Globus pallidus (tissue), 1 donor: ENCODE measurements around the gene TGM4.

Source experiments
- DNase-seq: peaks from one replicate; pipeline ENCODE4 v3.0.0-alpha.2; 2015; ENCODE audit warnings: low spot score

The TGM4 gene

GRCh38 chr3:44880284-44880683 is 5.9 kb downstream of the TGM4 start:
- no peak for DNase-seq

DNA sequence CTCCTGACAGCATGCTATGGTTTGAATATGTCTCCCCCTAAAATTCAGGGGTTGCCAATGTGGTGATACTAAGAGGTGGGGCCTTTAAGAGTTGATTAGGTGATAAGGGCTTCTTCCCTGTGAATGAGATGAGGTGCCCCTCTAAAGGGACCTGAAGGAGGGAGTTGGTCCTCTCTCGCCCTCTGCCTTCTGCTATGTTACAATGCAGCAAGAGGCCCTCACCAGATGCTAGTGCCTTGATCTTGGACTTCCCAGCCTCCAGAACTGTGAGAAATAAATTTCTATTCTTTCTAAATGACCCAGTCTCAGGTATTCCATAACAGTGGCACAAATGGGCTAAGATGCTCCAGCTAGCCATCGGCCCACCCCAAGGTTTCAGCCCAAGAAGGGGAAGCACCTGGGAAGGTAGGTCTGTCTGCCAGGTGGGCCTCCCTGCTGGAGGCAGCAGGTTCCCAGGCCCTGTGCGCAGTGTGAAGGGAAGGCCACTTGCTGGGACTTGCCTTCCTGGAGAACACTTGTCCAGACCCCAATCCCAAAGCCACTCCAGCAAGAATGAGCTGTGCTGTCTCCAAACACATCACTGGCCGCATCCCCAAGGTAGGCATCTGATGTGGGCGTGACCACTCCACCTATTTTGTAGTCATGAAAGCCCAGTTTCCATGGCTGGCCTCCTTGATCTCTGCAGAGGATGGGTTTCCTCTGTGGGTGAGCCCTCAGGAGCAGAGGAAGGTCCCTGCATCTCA is 9.0 kb downstream of the TGM4 start:
- no peak for DNase-seq

- DNase-seq: no peak
Measured at GRCh38 chr3:44883999-44884431, 9.6 kb downstream of the TGM4 start.

- DNase-seq: no peak
Measured at GRCh38 chr3:44885618-44886017, 11.2 kb downstream of the TGM4 start.

- DNase-seq: no peak
Measured at GRCh38 chr3:44886561-44886960, 12.2 kb downstream of the TGM4 start.

GRCh38 chr3:44887101-44887500 is 12.7 kb downstream of the TGM4 start:
- DNase-seq: no peak

GRCh38 chr3:44890258-44890657 is 15.8 kb downstream of the TGM4 start:
- DNase-seq: no peak

DNA sequence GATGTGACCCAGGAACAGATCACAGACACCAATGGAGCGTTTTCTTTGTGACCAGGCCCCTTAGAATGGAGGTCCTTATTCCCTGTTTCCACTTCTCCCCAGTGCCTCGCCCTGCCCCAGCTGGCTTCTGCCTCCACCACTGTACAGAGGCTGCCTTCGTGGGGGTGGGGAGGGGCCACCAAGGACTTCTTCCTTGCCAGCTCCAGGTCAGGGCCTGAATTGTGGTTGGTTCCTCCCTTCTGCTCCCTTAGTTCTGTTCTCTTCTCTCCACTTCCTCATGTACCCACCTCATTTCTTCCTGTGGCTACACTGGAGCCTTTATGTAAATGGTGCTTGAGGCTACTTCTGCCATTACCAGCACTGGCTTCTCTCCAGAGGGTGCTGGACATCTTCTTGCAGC is 16.4 kb downstream of the TGM4 start:
- no peak for DNase-seq

DNA sequence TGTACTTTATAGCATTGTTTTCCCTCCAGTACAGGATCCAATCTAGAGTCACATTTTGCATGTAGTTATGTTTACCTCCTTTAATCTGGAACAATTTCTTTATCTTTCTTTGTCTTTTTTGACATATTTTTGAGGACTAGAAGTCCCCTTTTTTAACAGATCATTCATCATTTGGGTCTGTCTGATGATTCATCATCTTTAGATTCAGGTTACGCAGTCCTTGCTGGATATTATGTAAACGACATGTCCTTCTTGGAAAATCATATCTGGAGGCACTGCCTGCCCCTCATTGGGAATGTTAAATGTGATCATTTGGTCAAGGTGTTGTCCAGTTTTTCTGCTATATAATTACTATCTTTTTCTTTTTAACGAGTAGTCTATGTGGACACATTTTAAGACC is 18.3 kb downstream of the TGM4 start:
- no peak for DNase-seq

- DNase-seq: no peak
Measured at GRCh38 chr3:44893097-44893496, 18.7 kb downstream of the TGM4 start.

- no peak for DNase-seq
Measured at GRCh38 chr3:44894485-44894884, 20.1 kb downstream of the TGM4 start.

- DNase-seq: no peak
Measured at GRCh38 chr3:44896440-44896839, 22.0 kb downstream of the TGM4 start.

GRCh38 chr3:44899683-44900367 is 25.4 kb downstream of the TGM4 start:
- DNase-seq: no peak

DNA sequence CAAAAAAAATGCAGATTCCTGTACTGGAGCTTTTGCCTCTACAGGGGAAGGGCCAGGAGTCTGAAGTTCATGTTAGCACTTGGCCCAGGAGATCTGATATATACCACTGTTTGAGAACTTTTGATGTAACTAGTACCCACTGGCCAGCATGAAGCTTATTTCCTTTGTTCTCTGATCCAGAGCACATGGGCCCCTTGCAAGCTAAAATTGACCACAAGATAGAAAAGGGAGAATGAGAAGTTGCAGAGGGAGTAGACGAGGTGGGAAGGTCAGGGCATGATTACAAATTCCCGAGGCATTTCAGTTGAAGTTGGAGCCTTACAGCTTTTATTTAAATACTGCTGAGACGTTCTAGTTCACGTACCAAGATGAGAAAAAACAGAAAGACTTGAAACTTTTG is 28.2 kb downstream of the TGM4 start:
- DNase-seq: no peak

DNA sequence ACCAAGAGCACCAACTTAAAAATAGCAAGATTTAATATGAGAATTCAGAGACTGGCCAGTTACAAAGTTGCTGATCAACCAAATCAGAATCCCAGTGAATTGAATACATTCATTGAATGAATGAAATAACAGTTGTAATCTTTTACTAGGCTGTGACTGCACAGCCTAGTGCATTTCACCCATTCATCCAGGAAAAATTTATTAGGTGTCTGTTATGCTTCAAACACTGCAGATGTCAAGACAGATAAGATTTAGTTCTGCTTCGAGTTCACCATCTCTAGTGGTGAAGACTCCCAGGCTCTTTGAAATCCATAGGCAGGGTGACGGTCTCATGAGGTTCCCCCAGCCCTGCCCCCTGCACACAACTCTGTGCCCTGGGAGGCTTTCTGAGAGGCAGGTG is 28.9 kb downstream of the TGM4 start:
- no peak for DNase-seq

GRCh38 chr3:44903751-44904150 is 29.3 kb downstream of the TGM4 start:
- no peak for DNase-seq

- DNase-seq: no peak
Measured at GRCh38 chr3:44905446-44906157, 31.2 kb downstream of the TGM4 start.

- no peak for DNase-seq
Measured at GRCh38 chr3:44906997-44907396, 32.6 kb downstream of the TGM4 start.

DNA sequence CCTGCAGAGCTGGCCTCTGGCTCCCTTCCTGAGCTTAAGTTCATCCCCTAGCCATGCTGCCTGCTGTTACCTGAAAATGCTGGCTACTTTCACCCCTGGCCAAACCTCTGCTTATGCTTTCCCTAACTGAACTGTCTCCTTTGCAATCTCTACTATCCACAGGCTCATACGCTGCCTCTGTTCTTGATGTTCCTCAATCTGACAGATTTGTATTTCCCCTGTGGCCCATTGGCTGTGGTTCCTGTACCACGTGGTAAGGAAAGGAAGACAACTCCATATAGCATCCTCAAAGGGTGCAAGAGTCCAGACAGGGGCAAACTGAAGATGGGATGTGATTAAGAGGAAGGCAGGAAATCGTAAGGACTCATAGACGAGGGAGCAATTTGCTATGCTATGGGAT is 33.2 kb downstream of the TGM4 start:
- DNase-seq: no peak

DNA sequence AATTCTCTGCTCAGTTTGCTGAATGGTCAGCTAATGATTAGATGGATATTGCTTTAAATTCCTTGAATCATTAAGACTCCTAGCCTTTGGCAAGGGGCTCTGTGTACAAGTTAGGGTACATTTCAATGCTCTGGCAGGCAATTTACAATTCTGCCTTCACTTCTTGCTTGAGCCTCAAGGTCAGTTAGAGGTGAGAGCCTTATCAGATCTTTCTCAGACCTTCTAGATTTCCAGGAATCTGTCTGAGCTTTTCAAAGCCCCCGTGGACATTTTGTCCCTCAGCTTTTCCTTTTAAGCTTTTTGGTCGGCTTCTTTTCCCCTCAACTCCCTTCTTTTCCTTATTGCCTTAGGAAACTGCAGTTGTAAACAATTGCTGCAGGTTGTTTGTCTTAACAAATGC is 34.7 kb downstream of the TGM4 start:
- no peak for DNase-seq

DNA sequence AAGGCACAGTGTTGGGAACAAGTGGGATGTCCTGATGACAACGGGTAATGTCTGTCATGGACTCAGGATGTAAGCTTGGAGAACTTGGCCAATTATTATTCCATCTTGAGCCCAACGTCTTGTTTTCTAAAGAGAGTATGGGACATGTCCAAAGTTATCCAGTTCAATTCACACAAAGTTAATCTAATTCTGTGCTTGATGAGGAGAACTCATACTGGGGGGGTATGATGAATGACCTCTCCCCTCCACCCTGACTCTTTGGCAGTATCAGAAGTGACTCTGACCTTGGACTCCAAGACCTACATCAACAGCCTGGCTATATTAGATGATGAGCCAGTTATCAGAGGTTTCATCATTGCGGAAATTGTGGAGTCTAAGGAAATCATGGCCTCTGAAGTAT is 36.3 kb downstream of the TGM4 start:
- DNase-seq: no peak

DNA sequence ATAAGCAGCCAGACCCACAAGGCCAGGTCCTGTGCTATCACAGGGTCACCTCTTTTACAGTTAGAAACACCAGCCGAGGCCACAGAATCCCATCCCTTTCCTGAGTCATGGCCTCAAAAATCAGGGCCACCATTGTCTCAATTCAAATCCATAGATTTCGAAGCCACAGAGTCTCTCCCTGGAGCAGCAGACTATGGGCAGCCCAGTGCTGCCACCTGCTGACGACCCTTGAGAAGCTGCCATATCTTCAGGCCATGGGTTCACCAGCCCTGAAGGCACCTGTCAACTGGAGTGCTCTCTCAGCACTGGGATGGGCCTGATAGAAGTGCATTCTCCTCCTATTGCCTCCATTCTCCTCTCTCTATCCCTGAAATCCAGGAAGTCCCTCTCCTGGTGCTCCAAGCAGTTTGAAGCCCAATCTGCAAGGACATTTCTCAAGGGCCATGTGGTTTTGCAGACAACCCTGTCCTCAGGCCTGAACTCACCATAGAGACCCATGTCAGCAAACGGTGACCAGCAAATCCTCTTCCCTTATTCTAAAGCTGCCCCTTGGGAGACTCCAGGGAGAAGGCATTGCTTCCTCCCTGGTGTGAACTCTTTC is 39.6 kb downstream of the TGM4 start:
- DNase-seq: peak; percentile 52

- no peak for DNase-seq
Measured at GRCh38 chr3:44914936-44915335, 40.5 kb downstream of the TGM4 start.
